Adrenal gland (tissue), 19 donors: ENCODE measurements around the gene AGAP6. TPM values are rescaled to one million over a fixed set of nuclear protein-coding genes. Genes with fewer than 3 reads are reported as not detected.
"Not testable (repeated sequence)": the region's sequence is repeated elsewhere in the genome, so short reads cannot be mapped to it uniquely, and the experiment has no call there.

Experiments
- DNase-seq, 7 donors: peaks; one replicate each; pipeline ENCODE4 v3.0.0-alpha.2; 2019 to 2020
- H3K27ac ChIP-seq, 5 donors: fragments of 200-600 bp; sonication (generic) in 4 of 5; 1 replicate in 3 of 5; 2 replicates in 2 of 5; pipeline versions ENCODE4 v1.5.1 to v1.8.0; 2016 to 2020; ENCODE audit warnings: mild to moderate bottlenecking in 1 of 5
- H3K27me3 ChIP-seq: fragments of 200-600 bp; 2 replicates; pipeline ENCODE4 v1.8.0; 2021
- H3K36me3 ChIP-seq, 2 donors: fragments of 200-600 bp; replicated peaks in 1 of 2; 1 replicate in 1 of 2; 2 replicates in 1 of 2; pipeline versions ENCODE4 v1.5.1 to v1.8.0; 2018 to 2022
- H3K4me1 ChIP-seq, 2 donors: fragments of 200-600 bp; replicated peaks in 1 of 2; 1 replicate in 1 of 2; 2 replicates in 1 of 2; pipeline versions ENCODE4 v1.5.1 to v1.8.0; 2018 to 2021
- H3K4me3 ChIP-seq, 4 donors: fragments of 200-600 bp; sonication (generic) in 3 of 4; one replicate each; pipeline ENCODE4 v1.5.1; 2016 to 2018
- H3K9me3 ChIP-seq, 3 donors: fragments of 200-600 bp; sonication (generic) in 1 of 3; replicated peaks in 1 of 3; 1 replicate in 2 of 3; 2 replicates in 1 of 3; pipeline versions ENCODE4 v1.5.1 to v1.8.0; 2016 to 2021
- CTCF ChIP-seq, 6 experiments: fragments of 450-650 bp in 4 of 6; fragments of 200-600 bp in 2 of 6; sonication (generic) in 1 of 6; IDR thresholded peaks; 1 replicate in 5 of 6; 2 replicates in 1 of 6; pipeline versions ENCODE4 v1.5.1 to v1.8.0; 2016 to 2021; ENCODE audit warnings: antibody characterized with exemption in 6 of 6, mild to moderate bottlenecking in 2 of 6, moderate library complexity in 1 of 6
- POLR2A ChIP-seq, 2 donors: fragments of 450-650 bp; IDR thresholded peaks; one replicate each; pipeline ENCODE4 v1.6.1; 2017; ENCODE audit warnings: antibody characterized with exemption in 2 of 2, mild to moderate bottlenecking in 2 of 2, moderate library complexity in 1 of 2
- WGBS, 4 donors: extraction: QIAGEN DNeasy Blood & Tissue Kit in 2 of 4; methylation state at CpG; one replicate each; pipeline versions ENCODE4 v1.1.5 to v1.1.7; 2013 to 2017; 5-methylcytosine and 5-hydroxymethylcytosine counted together
- intact Hi-C, 2 donors: fragments of 100-400 bp; cut with DNase I; formaldehyde crosslinking; loops; one replicate each; pipeline versions ENCODE4 v1.14.1 to v1.15.0; 2022 to 2023
- long read RNA-seq, 10 donors: library from polyadenylated mRNA in 3 of 10; unstranded in 2 of 10; stranded (forward) in 1 of 10; transcript quantifications; one replicate each; pipeline ENCODE4 v2.0.0 and lab custom pipeline, GENCODE V29; 2021 to 2026
- polyA plus RNA-seq, 3 donors: library from polyadenylated mRNA; stranded (reverse); fragments of 200-250 nt in 2 of 3; fragments of 350-450 nt in 1 of 3; fragmentation: Illumina TruSeq in 1 of 3; extraction: RNeasy Lipid Tissue Mini Kit (QIAGEN cat#74804) in 1 of 3; gene quantifications; one replicate each; pipeline ENCODE4 v1.2.3, GENCODE V29; 2013 to 2014
- total RNA-seq, 9 donors: library from RNA; depleted of rRNA in 4 of 9; stranded (reverse); fragments of >200 nt in 4 of 9; fragments of 120-200 nt in 1 of 9; fragmentation: NEBNext Ultra II Directional in 1 of 9; extraction: Animal tissue kit (Norgen Biotek cat#: 25700) in 1 of 9; gene quantifications; one replicate each; pipeline versions ENCODE4 v1.1.0 to v1.2.4, GENCODE V29; 2013 to 2023
- donor health status: healthy with polysubstance abuse.
- donor health status: Bipolar disorder and iron deficiency.
- donor health status: DM: yes; HTN: yes; CAD: no.
- donor health status: DM: no; HTN: no; CAD: no.
- donor health status: DM: no; HTN: no; CAD: no.
- donor health status: DM: yes; HTN: yes; CAD: no.

The AGAP6 gene
- total RNA-seq: 10 to 100 TPM in 4 of 9 donors, 1 to 10 TPM in 5; 2.6 to 20.2 (median 7.9) TPM
- polyA plus RNA-seq: 10 to 100 TPM in 2 of 3 donors, 1 to 10 TPM in 1; 8.4 to 52.0 (median 42.2) TPM
- long read RNA-seq, donor 1, partial matches to known transcripts: 12 of 14 reads
- long read RNA-seq, donor 1, other reads (novel, unspliced or antisense): 0 of 14 reads
- long read RNA-seq, donor 2, partial matches to known transcripts: 0 of 1 reads
- long read RNA-seq, donor 2, other reads (novel, unspliced or antisense): 0 of 1 reads
- long read RNA-seq, donor 3: 0 reads
- long read RNA-seq, donor 4, partial matches to known transcripts: 0 of 2 reads
- long read RNA-seq, donor 4, other reads (novel, unspliced or antisense): 2 of 2 reads
- long read RNA-seq, donor 5, partial matches to known transcripts: 0 of 3 reads
- long read RNA-seq, donor 5, other reads (novel, unspliced or antisense): 2 of 3 reads
- long read RNA-seq, donor 6, partial matches to known transcripts: 0 of 2 reads
- long read RNA-seq, donor 6, other reads (novel, unspliced or antisense): 2 of 2 reads
- long read RNA-seq, donor 7, partial matches to known transcripts: 0 of 2 reads
- long read RNA-seq, donor 7, other reads (novel, unspliced or antisense): 0 of 2 reads
- long read RNA-seq, donor 8, partial matches to known transcripts: 0 of 1 reads
- long read RNA-seq, donor 8, other reads (novel, unspliced or antisense): 0 of 1 reads
- long read RNA-seq, donor 9, partial matches to known transcripts: 0 of 1 reads
- long read RNA-seq, donor 9, other reads (novel, unspliced or antisense): 0 of 1 reads
- long read RNA-seq, donor 10: 0 reads

DNA sequence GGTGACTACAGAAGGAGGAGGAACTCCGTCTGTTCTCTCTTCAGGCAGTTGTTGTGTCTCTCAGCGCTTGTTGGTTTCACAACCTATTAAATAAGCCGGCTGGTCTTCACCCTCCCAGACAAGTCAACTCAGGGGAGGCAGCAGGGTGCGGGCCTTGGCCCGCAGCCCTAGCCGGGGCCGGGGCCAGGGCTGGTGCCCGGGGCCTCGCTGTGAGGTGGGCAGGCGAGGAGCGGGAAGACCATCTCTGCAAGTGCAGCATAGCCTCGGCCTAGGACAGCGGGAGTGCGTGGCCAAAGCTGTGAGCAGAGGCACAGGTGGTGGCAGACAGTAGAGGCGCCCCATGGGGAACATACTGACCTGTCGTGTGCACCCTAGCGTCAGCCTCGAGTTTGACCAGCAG, at the start of gene AGAP6:
Gene AGAP6 (plus strand): TSS at position 31 of the 400 bp plus-strand sequence. CDS start 310 bp downstream, at position 341.
- intact Hi-C loops, H3K27me3 ChIP-seq, H3K36me3 ChIP-seq: not testable (repeated sequence)

GRCh38 chr10:49941447-49942338, 46.5 kb upstream of the AGAP6 start, which contains the start of the genes PARG and TIMM23B:
PARG (minus strand) TSS chr10:49942027; CDS start chr10:49941725, 302 bp downstream.
TIMM23B (plus strand) TSS chr10:49942053; CDS start chr10:49942195, 142 bp downstream.
- H3K4me3 ChIP-seq: peak within 1 kb of the TSS; percentile 64 to 93 (median 78)
- H3K4me1 ChIP-seq: peaks cover 0 to 14% of the 10 kb centered on the region in 2 donors
- peak within 1 kb of the TSS in 4 of 5 donors; percentile 51 to 77 (median 70) for H3K27ac ChIP-seq
- H3K36me3 ChIP-seq, H3K27me3 ChIP-seq, H3K9me3 ChIP-seq, intact Hi-C loops: not testable (repeated sequence)
- peak; percentile 73 to 87 (median 78) for DNase-seq
- 0 to 1% (median 0%) methylated on average over 4 to 81 of the region's 81 CpGs for WGBS, 4 donors
- TF ChIP-seq POLR2A (IDR thresholded peaks at IDR 0.05): peak in 1 of 2 donors; percentile 70
- peak in 2 of 6 experiments; percentile 5 to 8 for TF ChIP-seq CTCF (IDR thresholded peaks at IDR 0.05)

More for the DNA sequence above, at the start of gene AGAP6:
- H3K4me3 ChIP-seq, DNase-seq, H3K4me1 ChIP-seq, H3K27ac ChIP-seq, H3K9me3 ChIP-seq: not testable (repeated sequence)
- WGBS, 4 donors: 91 to 95% (median 91%) methylated on average over 11 to 14 of the region's 18 CpGs; no CpG with 5 or more reads in 1 of the 4 donors

DNA sequence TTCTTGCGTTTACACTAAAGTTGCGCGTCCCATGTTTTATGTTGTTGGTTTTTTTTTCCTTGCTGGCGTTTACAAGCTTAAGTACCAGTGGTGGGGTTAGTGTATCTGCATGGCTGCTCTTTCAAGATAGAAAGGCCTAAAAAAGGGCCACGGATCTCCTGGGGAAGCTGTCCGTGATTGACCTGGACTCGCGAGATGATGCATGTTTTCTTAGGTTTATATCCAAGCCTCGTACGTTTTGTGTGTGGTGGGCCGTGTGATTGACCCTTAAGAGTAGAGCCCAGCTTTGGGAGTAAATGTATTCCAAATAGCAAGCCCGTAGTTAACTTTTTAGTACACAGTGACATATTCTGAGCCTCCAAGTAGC, 45.9 kb upstream of the AGAP6 start:
- whole genome bisulfite sequencing, 4 donors: 0 to 2% (median 0%) methylated on average over 11 to 12 of the region's 12 CpGs
- intact Hi-C loops: not testable (repeated sequence)

GRCh38 chr10:49943607-49944006, 44.6 kb upstream of the AGAP6 start:
- H3K27me3 ChIP-seq, H3K4me3 ChIP-seq, H3K9me3 ChIP-seq, DNase-seq, H3K36me3 ChIP-seq, H3K27ac ChIP-seq, intact Hi-C loops: not testable (repeated sequence)
- peaks cover 0 to 14% of the 10 kb centered on the region in 2 donors for H3K4me1 ChIP-seq
- 68 to 89% (median 77%) methylated on average over 2 of the region's 2 CpGs for WGBS, 4 donors

More for the DNA sequence above, 45.9 kb upstream of the AGAP6 start:
- not testable (repeated sequence) for H3K27me3 ChIP-seq, H3K9me3 ChIP-seq, DNase-seq, H3K36me3 ChIP-seq
- Histone ChIP-seq H3K4me3 (peak overlapping the region in 3 of 4 donors; percentile 64 to 87 (median 68)), H3K27ac (peak overlapping the region in 4 of 5 donors; percentile 7 to 77 (median 70)), H3K4me1 (peaks cover 0 to 14% of the 10 kb centered on the region in 2 donors)

DNA sequence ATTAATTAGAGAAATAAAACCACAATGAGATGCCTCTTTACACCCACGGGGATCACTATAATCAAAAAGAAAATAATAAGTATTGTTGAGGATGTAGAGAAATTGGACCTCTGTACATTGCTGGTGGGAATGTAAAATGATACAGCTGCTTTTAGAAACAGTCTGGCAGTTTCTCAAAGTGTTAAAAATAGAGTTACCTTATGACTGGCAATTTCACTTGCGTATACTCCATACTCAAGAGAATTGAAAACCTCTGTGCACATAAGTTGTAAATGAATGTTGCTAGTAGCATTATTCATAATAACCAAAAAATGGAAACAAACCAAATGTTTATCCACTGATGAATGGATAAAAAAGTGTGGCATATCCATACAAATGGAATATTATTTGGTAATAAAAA, 40.1 kb upstream of the AGAP6 start:
- H3K36me3 ChIP-seq, H3K27ac ChIP-seq, H3K4me1 ChIP-seq, DNase-seq, intact Hi-C loops, H3K9me3 ChIP-seq, H3K27me3 ChIP-seq, H3K4me3 ChIP-seq: not testable (repeated sequence)
- 93 to 97% (median 95%) methylated on average over 1 of the region's 2 CpGs for WGBS, 4 donors

GRCh38 chr10:49948737-49949136, 39.5 kb upstream of the AGAP6 start:
- H3K4me1 ChIP-seq, intact Hi-C loops, H3K27ac ChIP-seq, H3K27me3 ChIP-seq, DNase-seq, H3K4me3 ChIP-seq, H3K9me3 ChIP-seq, H3K36me3 ChIP-seq: not testable (repeated sequence)
- WGBS, 4 donors: 94 to 100% (median 97%) methylated on average over 2 of the region's 2 CpGs

GRCh38 chr10:49952006-49952405, 36.2 kb upstream of the AGAP6 start:
- intact Hi-C loops, H3K27ac ChIP-seq, DNase-seq, H3K4me3 ChIP-seq, H3K4me1 ChIP-seq, H3K27me3 ChIP-seq, H3K9me3 ChIP-seq: not testable (repeated sequence)
- peaks cover 0 to 14% of the 10 kb centered on the region in 2 donors for H3K36me3 ChIP-seq
- WGBS, 4 donors: 90 to 93% (median 91%) methylated on average over 3 of the region's 3 CpGs
